ENCODE data around the gene SHQ1.
"Not testable (repeated sequence)": the region's sequence is repeated elsewhere in the genome, so short reads cannot be mapped to it uniquely, and the experiment has no call there.

SHQ1 gene

DNA sequence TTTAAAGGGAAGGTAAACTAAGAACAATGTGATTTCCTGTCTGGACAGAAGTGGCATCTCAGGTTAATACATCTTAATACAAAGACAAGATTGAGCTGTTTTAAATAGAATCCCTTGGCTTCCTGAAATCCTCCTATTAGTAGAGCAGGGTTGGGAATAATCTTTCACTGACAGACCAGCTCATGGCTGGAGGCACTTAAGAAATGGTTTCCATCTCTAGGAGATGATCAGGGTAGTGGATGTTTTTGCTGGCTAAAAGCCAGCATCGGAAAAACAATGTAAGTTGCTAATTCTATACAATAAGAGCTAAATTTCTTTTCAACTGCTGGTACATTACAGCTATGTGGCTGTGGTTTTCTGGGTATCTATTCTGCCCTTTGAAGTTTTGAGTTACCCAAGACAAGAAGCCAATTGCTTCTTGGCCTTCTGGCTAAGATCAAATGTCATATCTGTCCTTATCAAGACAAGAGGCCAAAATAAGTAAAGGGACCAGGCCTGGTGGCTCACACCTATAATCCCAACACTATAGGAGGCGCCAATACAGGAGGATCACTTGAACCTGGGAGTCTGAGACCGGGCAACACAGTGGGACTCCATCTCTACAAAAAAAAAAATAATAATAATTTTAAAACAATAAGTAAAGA, 49.6 kb downstream of the SHQ1 start:
- DNase-seq = no peak

DNA sequence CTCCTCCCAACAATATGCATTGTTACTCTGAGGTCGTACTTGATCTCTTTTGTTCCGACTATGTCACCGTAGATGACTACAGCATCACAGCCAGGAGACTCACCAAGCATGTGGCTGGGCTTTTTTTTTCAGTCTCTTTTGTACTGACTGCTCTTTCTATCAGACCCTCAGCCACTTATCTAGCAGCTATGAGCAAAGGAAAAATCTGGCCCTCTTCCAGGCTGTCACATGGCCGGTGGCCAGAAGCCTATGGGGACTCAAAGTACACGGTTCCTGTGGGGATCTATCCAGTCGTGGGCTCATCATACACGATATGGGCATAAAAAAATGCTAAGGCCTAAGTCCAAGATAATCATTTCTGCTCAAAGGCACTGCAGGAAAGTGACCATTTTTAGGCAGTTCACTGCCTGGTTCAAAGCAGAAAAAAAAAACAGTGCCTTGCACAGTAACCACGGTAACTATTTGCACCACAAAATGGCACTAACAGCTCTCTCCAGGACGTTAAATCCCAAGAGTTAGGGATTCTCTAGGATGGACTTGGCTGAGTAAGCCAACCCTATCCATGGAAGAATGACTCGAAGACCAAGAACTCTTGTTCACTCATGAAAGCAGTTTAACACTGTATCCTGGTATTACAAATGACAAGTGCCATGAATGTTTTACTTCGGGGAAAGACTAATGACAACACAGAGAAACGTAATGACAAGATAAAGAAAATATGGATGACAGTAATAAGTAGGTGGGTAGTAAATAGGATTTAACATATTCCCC, 50.3 kb downstream of the SHQ1 start:
- no peak for DNase-seq

DNA sequence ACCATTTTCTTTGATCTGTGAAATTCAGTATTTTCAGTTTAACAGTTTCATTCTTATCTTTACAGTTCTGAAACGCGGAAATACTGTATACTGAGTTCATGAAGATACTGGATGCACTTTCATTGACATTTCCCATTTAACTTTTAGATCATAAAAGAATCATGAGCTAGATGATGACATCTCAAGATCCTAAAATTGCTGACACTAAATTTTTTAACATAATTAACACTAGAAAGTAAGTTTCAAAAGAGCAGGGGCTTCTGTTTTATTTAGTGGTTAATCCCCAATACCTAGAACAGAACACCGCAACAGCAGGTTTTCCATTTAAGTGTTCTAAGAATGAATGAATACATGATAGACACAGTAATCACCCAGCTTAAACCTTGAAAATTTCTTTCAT, 54.2 kb downstream of the SHQ1 start:
- DNase-seq = no peak

DNA sequence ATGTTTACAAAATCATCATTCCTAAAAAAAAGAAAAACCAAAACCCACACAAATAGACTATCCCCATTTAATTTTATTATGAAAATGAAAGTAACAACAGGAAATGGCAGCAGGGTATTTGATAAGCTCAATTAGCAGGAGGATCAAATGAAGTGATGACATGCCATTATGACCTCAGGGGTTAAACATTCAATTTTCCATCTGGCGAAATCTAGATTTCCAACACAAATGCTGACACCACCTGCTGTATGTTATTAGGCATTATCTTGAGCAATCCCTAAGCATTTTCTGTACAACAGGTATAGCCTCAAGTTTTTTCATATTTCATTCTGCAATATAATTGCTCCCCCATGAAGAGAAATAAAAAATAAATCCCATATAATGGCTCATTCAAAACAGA, 57.1 kb downstream of the SHQ1 start:
- DNase-seq = no peak

DNA sequence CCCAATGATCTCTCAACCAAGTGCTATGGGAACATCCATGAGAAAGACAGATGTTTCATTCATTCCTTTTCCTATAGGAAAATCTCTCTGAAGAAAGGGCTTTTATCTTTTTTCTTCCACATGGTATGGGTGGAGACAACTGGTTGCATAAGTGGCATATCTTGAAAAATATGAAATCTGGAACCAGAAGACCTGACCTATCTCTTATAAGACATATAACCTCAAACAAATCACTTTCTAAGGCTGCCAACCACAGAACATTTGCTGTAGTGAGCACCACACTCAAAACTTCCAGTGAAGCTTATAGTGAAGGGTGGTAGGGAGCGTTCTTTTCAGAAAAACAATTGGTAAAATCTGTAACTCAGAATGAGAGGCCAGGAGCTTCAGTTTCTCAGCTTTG, 58.5 kb downstream of the SHQ1 start:
- no peak for DNase-seq

DNA sequence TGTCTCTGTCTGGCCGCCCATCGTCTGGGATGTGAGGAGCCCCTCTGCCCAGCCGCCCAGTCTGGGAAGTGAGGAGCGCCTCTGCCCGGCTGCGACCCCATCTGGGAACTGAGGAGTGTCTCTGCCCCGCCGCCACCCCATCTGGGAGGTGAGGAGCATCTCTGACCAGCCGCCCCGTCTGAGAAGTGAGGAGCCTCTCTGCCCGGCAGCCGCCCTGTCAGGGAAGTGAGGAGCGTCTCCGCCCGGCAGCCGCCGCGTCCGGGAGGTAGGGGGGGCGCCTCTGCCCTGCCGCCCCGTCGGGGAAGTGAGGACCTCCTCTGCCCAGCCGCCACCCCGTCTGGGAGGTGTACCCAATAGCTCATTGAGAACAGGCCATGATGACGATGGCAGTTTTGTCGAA, 60.0 kb downstream of the SHQ1 start:
- not testable (repeated sequence) for DNase-seq

DNA sequence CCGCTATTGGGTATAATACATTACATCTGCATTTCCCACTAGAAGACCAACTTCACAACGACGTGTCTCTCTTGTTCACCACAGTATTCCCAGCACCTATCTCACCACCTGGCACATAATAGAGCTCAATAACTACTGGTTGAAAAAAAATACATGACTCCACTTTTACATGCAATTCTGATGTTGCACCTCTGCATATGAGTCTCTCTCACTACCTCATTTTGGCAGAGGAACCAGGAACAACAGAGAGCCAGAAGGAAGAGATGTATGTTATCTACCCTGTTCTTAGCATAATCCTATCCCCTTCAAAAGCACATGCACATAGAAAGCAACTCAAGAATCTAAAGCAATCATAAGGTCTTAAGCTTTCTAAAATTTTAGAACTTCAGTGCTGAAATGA, 61.6 kb downstream of the SHQ1 start:
- DNase-seq = no peak

DNA sequence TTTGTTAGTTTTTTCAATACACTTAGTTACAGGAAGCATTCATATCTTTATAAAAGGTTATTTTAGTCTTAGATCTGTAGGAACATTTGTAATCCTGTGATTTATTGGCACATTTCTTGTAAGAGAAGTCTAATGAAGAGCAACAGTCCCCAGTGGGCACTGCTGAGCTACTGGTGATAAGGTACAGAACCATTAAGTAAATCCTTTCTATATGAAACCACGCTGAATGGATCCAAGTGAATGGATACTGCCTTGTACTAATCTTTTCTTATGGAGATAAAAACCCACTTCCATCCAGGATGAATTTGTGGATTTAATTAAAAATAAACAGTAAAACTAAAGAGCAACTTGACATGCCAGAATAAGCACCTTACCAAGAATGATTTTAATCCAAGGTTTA, 64.0 kb downstream of the SHQ1 start:
- no peak for DNase-seq

DNA sequence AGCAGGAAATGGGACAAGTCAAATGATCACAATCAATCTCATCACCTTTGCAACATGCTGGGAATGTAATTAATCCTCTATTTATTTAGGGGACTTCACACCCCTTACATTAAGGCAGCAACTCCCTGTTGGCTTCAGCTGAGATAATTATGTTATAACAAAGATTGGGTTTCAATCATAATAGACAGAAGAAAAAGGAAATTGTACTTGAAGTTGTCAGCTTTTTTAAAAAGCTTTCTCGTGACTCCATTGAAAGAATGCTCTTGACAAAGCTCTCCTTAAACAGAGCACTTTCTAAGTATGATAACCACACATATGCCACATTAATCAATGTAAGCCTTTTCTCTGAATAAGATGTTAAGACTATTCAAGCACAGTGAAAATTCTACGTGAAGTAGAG, 65.7 kb downstream of the SHQ1 start:
- DNase-seq = no peak

DNA sequence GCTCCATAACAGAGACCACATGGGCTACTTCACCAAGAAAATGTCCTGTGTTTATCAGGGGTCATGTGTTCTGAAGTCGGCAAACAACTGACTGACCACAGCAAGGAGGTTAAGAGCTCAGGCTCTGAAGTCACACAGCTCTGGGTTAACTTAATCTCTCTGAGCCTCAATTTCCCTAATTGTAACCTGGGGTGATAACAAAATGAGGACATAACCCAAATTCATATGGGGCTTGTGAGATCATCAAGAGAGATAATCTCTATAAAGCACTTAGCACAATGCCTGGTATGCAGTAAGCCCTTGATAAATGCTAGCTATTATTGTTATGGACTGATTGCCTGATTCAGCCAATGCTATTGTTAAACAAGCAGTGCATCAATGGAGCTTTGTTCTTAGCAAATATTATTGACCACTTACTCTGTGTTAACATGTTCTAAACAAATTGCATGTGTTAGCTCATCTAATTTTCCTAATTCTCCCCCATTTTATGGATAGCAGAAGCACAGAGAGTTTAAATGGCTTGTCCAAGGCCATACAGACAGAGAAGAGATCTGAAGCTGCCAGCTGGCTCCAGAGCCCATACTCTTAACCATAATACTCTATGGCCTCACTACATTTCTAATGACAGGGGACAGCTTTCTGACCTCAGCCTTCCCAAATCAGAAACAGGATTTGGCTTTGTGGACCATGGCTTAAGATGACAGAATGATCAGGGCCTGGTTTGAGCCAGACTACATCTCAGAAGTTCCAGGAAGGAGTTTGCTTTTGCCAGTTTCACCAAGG, 78.3 kb downstream of the SHQ1 start:
- no peak for DNase-seq

DNA sequence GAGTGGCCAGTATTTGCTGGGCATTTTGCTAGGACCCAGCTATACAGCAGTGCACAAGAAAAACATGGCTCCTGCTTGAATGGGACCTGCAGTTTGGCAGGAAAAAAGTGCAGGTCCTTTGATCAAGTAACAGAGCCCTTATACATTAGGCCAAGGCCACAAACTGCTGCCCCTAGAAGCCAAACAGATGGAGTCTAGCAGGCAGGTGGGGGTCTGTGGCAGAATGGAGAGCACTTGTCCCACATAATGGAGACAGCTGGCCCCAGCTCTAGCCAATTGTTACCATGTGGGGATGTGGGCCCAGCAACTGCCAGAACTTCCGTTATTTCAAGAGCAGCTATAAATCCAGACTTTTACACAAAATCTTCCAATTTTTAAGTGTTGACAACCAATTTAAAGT, 79.3 kb downstream of the SHQ1 start:
- no peak for DNase-seq

DNA sequence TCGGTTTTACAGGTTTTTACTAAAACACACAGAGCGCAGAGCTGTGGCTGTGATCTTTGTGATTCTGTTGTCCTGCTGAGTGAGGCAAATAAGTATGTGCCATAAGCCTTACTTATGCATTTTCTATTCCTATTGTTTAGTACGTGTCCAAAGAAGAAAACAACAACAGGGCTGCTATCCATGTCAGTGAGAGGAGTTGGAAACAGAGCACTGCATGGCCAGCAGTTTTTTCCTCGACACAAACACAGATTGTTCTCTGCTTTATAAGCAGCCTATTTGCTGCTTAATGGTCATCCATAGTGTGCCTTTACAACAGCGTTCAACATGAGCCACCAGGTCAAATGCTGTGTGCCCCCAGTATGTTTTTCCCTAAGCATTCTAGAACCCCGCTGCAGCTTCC, 79.8 kb downstream of the SHQ1 start:
- no peak for DNase-seq

DNA sequence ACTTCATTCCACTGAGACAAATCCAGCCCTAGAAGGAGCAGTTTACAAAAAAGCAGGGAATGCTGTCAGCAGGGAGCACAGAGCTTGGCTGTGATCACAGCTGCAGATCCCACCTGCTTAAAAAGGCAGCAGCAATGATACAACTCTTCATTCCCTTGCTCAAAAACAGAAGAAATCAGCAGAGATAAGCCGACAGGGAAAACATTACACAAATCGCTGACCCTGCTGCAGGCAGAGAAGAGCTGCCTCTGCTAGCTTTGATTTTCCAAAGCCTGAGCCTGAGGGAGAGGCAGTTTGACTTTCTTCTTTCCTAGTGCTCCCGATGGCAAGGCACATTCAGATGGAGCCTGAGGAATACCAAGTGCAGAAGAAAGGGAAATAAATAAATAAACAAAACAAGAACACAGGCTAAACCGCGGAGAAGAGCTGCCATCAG, 80.2 kb downstream of the SHQ1 start:
- no peak for DNase-seq

DNA sequence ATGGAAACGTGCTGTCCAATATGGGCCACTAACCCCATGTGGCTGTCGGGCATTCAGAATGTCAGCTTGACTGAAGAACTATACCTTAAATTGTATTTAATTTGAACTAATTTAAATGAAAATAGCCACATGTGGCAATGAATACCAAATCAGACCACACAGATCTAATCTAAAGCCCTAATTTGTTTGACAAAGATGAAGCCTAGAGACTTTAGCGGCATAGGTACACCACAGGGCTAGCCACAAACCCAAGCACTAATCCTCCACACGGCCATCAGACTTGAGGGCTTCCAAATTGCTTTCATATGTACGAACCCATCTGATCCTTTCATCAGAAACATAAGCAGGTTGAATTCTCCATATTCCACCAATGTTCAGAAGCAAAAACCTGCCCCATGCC, 81.4 kb downstream of the SHQ1 start:
- no peak for DNase-seq

DNA sequence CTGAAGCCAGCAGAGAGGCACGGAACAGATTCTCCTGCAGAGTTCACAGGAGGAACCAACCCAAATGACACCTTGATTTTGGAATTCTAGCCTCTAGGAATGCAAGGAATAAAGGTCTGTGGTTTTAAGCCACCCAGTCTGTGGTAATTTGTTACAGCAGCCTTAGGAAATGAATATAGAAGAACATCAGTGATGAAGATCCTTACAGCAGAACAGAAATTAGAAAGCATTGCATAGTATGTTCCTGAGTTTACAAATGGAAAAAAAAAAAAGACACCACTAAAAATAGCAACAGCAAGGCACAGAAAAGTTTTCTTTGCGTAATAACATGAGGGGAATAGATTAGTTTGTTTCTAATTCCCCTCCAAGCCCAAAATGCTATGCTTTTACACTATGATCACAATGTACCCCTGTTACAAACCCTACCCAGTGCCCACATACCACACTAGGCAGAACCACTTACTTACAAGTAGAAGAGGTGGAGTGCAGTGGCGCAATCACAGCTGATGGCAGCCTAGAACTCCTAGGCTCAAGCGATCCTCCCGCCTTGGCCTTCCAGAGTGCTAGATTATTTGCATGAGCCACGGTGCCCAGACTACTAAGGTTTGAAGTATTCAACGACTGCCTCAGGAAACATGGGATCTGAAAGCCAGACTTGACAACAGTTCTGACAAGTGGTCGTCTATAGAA, 84.3 kb downstream of the SHQ1 start:
- no peak for DNase-seq

DNA sequence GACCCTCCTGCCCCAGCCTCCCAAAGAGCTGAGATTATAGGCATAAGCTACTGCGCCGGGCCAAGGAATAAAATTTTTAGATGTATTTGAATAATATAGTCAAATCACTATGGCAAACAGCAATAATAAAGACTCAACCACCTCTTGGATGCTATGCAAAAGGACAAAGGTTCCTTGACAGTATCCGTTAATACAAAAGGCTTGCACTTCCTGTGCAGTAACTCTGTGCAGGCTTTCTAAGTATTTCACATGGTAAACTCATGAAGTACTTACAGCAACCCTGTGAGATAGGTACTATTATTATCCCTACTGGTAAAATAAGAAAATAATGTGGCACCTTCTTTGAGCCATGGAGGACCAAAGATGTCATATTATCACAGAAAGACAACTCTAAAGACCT, 86.8 kb downstream of the SHQ1 start:
- no peak for DNase-seq

DNA sequence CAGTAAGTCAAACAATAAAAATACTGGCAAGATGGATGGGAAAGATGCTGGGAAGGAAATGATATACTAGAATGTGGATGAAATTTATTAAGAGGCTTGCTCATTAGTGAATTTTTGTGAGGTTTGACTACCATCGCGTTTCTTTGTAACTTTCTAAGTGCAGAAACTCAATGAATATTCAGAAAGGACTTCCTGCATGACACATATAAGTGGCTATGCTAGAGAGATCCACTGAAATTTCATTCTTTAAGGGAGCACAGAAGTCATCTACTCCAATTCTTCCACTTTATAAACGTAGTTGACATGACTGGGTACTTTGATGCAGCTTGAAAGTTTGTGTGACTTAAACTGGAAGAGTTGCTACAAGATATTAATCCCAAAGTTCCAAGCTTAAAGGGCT, 88.0 kb downstream of the SHQ1 start:
- DNase-seq = no peak

DNA sequence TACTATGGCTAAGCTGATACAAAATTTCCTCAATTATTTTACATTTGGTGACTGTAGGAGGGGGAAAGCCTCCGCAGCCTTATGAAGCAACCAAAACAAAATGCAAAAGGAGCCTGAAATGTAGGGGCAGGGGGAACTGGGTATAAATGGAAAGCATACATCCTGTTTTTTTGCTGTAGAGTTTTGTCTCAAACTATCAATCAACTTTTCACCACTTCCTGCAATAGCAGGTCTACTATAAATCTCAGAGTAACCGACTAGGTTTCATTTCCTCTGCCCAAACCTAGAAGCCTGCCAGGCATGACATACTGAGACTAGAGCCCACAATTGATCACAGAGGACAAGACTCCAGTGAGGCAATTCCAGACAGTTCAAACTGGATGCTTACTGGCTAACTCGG, 91.3 kb downstream of the SHQ1 start:
- DNase-seq = no peak

DNA sequence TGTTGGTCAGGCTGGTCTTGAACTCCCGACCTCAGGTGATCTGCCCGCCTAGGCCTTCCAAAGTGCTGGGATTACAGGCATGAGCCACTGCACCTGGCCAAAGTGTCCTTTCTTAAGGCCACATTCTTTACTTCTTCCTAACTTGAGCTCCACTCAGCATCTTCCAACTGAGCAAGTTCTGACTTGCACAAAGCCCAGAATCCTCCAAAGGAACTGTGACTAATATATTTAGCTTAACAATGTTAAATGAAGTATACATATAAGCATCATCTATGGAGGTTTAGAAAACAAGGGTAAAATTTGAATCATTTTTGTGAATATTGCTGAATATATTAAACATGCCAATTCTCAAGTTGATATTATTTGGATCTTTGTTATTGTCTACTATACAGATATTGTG, 93.7 kb downstream of the SHQ1 start:
- DNase-seq = no peak

DNA sequence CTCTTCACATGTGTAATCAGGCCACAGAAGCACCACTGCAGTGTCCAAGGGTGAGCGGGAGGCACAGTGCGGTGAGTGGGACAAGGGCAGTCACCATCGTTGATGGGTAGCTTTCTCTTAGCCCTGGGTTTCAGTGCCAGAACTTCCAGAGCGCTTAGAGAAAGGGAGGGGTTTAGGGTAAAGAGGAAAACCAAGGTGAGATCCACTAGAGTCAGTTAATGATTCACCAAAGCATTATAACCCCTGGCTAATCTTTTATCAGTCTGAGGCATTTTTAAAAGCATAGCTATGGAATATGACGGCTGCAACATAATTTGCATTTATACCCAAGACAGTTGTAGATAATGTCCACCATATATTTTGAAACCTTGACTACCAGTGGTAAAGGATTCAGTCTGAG, 94.8 kb downstream of the SHQ1 start:
- no peak for DNase-seq

DNA sequence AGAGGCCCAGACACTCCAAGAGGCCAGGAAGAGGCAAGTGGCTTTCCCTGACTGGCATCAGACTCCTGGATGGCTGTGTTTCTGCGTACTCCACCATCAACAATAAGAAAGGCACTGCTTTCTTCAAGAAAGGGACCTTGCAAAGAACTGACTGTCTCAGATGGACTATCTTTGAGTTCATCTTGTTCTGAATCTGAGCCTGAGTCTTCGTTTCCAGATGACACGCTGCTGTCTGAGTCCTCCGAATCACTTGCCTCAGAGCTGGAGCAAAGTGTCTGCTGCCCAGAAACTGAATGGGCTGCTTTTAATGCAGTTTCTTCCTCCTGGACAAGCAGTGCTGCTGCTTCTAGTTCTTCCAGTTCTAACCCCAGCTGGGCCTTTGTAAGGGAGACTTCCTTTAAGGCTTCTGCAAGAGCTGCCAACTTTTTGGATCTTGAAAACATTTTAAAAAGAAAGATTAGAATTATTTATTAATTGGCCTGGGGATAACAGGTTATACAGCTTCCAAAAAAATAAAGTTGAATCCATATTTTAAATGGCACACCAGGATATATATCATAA, 97.8 kb downstream of the SHQ1 start:
- no peak for DNase-seq

DNA sequence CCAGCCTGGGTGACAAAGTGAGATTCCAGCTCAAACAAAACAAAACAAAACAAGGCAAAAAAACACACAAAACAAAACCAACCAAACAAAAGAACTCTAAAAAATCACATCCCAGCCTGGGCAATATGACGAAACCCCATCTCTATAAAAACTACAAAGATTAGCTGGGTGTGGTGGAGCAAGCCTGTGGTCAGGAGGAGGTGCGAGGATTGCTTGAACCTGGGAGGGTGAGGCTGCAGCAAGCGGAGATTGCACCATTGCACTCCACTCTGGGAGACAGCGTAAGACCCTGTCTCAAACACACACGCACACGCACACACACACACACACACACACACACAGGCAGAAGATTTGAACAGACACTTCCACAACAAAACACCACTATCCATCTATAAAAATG, 99.6 kb downstream of the SHQ1 start:
- DNase-seq = no peak

Measured in amniotic stem cell (primary cell).